ENCODE data around the gene ASL. TPM values are rescaled to one million over a fixed set of nuclear protein-coding genes. Genes with fewer than 3 reads are reported as not detected.
"Not testable (repeated sequence)": the region's sequence is repeated elsewhere in the genome, so short reads cannot be mapped to it uniquely, and the experiment has no call there.

The ASL gene
- total RNA-seq, 1 donor from 2014 or later, result 35.5 TPM

DNA sequence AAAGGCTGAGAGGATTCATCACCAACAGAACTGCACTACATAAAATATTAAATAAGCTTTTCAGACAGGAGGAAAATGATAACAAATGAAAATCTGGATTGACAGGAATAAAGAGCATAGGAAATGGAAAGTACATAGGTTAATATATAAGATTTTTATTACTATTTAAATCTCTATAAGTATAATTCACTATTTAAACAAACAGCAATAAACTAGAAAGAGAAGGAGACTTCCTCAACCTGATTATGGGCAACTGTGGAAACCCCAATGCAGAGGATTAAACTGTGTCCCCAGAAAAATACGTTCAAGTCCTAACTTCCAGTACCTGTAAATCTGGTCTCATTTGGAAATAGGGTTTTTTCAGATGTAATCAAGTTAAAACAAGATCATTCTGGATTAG lies 14.8 kb upstream of the ASL start:
- Mint-ChIP-seq H3K4me3 (no peak overlapping the region), H3K36me3 (no peaks in the 10 kb centered on the region), H3K27ac (no peak overlapping the region), H3K4me1 (ENCODE audit: unreplicated experiment) (no peaks in the 10 kb centered on the region), H3K9me3 (no peaks in the 10 kb centered on the region), H3K27me3 (no peaks in the 10 kb centered on the region)
- DNase-seq (ENCODE audit: extremely low spot score, unreplicated experiment), result no peak
- TF ChIP-seq, protein P1, sequence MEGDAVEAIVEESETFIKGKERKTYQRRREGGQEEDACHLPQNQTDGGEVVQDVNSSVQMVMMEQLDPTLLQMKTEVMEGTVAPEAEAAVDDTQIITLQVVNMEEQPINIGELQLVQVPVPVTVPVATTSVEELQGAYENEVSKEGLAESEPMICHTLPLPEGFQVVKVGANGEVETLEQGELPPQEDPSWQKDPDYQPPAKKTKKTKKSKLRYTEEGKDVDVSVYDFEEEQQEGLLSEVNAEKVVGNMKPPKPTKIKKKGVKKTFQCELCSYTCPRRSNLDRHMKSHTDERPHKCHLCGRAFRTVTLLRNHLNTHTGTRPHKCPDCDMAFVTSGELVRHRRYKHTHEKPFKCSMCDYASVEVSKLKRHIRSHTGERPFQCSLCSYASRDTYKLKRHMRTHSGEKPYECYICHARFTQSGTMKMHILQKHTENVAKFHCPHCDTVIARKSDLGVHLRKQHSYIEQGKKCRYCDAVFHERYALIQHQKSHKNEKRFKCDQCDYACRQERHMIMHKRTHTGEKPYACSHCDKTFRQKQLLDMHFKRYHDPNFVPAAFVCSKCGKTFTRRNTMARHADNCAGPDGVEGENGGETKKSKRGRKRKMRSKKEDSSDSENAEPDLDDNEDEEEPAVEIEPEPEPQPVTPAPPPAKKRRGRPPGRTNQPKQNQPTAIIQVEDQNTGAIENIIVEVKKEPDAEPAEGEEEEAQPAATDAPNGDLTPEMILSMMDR (conservative IDR thresholded peaks at IDR 0.05), result no peak

DNA sequence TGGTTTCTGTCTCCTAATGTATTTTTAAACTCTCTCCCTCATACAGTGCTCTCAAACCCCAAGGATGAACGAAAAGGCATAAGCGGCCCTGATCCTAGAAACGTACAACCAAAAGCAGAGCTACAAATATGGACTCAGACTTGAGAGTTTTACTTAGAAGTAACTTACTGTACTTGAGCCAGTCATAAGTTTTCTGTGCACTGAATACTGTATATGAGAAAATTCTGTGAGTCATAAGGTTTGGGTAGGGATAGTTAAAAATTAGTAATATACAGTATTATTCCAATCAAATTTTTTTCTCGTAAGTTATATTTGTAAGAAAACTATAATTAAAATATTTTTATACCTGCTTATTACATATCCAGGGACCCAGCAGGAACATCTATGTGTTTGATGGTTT lies 5.9 kb upstream of the ASL start:
- TF ChIP-seq, protein P1 (conservative IDR thresholded peaks at IDR 0.05), result no peak
- H3K9me3 Mint-ChIP-seq, result peaks cover 7% of the 10 kb centered on the region
- no peaks in the 10 kb centered on the region for H3K36me3 Mint-ChIP-seq
- no peak overlapping the region for H3K4me3 Mint-ChIP-seq
- no peaks in the 10 kb centered on the region for H3K27me3 Mint-ChIP-seq
- no peak overlapping the region for H3K27ac Mint-ChIP-seq
- no peaks in the 10 kb centered on the region for H3K4me1 Mint-ChIP-seq (ENCODE audit: unreplicated experiment)
- DNase-seq (ENCODE audit: extremely low spot score, unreplicated experiment), result no peak

DNA sequence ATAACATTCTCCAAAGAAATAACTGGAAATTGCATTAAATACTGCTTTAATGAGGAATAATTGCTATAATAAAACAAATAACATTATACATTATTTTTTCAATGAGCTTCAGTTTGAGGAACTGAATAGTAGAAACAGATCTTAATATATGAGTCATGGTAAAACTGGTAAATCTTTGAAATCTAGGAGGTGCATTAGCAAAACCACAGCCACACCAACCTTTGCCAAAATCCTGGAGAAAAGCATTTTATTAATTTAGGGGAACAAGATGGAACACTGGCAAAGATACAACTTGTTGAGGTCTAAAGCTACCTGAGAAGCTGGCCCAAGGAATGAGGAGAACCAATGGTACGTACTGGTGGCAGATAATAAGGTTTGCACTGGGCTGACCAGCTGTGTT lies 5.4 kb upstream of the ASL start:
- Mint-ChIP-seq H3K36me3 (no peaks in the 10 kb centered on the region), H3K27ac (no peak overlapping the region), H3K27me3 (no peaks in the 10 kb centered on the region), H3K4me3 (no peak overlapping the region), H3K9me3 (peaks cover 7% of the 10 kb centered on the region), H3K4me1 (ENCODE audit: unreplicated experiment) (no peaks in the 10 kb centered on the region)
- TF ChIP-seq, protein P1 (conservative IDR thresholded peaks at IDR 0.05), result no peak
- DNase-seq (ENCODE audit: extremely low spot score, unreplicated experiment), result no peak

DNA sequence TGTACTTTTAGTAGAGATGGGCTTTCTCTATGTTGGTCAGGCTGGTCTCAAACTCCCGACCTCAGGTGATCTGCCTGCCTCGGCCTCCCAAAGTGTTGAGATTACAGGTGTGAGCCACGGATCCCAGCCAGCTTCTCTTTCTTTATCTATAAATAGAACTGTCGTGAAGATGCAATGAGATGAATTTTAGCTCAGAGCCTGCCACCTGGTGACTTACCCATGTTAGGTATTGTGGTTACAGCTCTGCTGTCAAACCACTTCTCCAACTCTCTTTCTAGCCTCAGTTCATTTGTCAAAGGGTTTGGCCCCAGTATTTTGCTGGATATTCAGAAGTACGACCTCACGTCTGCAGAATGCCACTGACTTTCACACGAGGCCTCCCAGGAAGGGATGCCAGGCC lies 3.4 kb upstream of the ASL start:
- not testable (repeated sequence) for H3K27me3 Mint-ChIP-seq, H3K36me3 Mint-ChIP-seq

DNA sequence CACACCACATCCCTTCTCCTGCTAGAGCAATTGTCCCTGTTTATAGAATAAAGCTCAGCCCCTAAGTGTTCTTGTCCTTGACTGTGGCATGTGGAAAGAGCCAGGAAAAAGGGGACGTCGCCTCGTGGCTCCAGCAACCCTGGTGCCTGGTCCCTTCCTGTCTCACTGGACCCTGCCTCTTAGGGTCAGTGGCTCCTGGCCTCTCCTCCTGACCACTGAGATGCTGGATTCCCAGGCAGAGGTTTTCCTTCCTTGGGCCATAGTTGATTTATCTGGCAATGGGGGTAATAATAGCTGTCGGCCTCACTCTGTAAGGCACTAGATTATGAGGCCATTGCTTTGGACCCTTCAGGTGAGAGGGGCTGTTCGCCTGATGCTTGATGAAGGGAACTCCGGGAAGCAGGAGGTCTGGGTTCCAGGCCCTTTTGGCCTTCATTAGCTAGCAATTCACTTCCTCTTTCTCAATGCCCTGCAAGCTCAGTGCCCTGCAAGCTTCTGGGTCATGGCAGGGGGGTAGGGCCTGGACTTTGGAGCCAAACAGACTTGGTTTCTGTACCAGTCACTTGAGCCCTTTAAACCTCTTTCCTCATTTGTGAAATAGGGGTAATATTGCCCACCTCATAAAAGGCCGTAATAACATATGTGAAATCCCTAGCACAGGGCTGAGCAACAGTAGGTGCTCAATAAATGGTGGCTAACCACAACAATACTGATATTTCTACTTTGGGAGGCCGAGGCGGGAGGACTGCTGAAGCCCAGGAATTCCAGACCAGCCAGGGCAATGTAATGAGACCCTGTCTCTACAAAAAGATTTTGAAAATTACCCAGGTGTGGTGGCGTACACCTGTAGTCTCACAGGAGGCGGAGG lies 1.1 kb downstream of the ASL start:
- Mint-ChIP-seq H3K27ac (peak overlapping the region; percentile 88), H3K9me3 (no peaks in the 10 kb centered on the region)
- TF ChIP-seq, protein P1 (conservative IDR thresholded peaks at IDR 0.05), result no peak

More for the DNA sequence above, 3.4 kb upstream of the ASL start:
- H3K27ac Mint-ChIP-seq; H3K9me3 Mint-ChIP-seq; DNase-seq (ENCODE audit: extremely low spot score, unreplicated experiment); H3K4me3 Mint-ChIP-seq; H3K4me1 Mint-ChIP-seq (ENCODE audit: unreplicated experiment): not testable (repeated sequence)

DNA sequence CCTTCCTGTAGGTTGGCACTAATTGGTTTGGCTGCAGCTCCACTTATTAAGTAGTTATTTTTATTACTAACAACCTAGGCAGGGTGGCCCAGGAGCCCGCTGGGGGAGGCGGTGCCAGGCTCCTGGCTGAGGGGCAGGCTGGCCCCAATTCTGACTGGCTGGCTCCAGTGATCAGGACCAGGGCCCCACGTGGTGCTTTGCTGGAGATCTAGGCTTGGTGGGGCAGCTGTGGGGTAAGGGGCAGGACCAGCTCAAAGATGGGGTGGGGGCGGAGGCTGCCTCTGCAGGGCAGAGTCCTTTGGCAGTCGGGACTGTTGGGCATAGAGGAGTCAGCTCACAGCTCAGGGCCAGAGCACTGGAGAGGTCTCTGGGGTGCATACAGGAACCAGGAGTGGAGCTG lies 2.4 kb downstream of the ASL start:
- H3K4me1 Mint-ChIP-seq (ENCODE audit: unreplicated experiment), result peaks cover 8% of the 10 kb centered on the region
- no peaks in the 10 kb centered on the region for H3K9me3 Mint-ChIP-seq
- H3K27me3 Mint-ChIP-seq, result no peaks in the 10 kb centered on the region
- H3K4me3 Mint-ChIP-seq, result peak overlapping the region; percentile 80
- DNase-seq (ENCODE audit: extremely low spot score, unreplicated experiment), result no peak
- no peaks in the 10 kb centered on the region for H3K36me3 Mint-ChIP-seq
- H3K27ac Mint-ChIP-seq, result peak overlapping the region; percentile 53
- TF ChIP-seq, protein P1 (conservative IDR thresholded peaks at IDR 0.05), result no peak

More for the DNA sequence above, 1.1 kb downstream of the ASL start:
- Mint-ChIP-seq H3K36me3 (no peaks in the 10 kb centered on the region), H3K4me3 (peak overlapping the region; percentile 91), H3K27me3 (no peaks in the 10 kb centered on the region), H3K4me1 (ENCODE audit: unreplicated experiment) (peaks cover 8% of the 10 kb centered on the region)
- no peak for DNase-seq (ENCODE audit: extremely low spot score, unreplicated experiment)

All from type B pancreatic cell (in vitro differentiated cells).